Heart left ventricle (tissue), 13 donors: ENCODE data around the gene GSTA5.

Experiments
- POLR2A ChIP-seq, 2 donors: fragments of 450-650 bp; IDR thresholded peaks; one replicate each; pipeline ENCODE4 v1.6.1; 2017; ENCODE audit warnings: antibody characterized with exemption in 2 of 2, mild to moderate bottlenecking in 2 of 2, moderate library complexity in 2 of 2
- TF ChIP-seq, protein P1 (sequence below), 12 donors: fragments of 200-600 bp; sonication (generic) in 4 of 12; IDR thresholded peaks; one replicate each; pipeline versions ENCODE4 v1.5.0 to v1.8.0; 2018 to 2022; ENCODE audit warnings: antibody characterized with exemption in 12 of 12, mild to moderate bottlenecking in 5 of 12
- donor health status: ischemic (EF 13 %, LVEDD 7.1; RV severe dilation, severe dysfunction).
- donor health status: DM: no; HTN: yes; CAD: no.
- donor health status: DM: no; HTN: no; CAD: no.
- donor health status: ischemic (EF 25% LVEDD 6.9; RV normal size, moderate dysfunction).
- donor health status: ischemic (EF 25% LVEDD 5.7; RV mildly dilated, moderate dysfunction).
- donor health status: ischemic (EF 35%, LVEDD 5.7; RV mildly dilated, moderate dysfunction).
- donor health status: nonischemic (EF 11% LVEDD 7.7; RV severe dilation, severe dysfunction).
- donor health status: DM: yes; HTN: yes; CAD: no.
- donor health status: PGD.
- donor health status: ischemic (EF 29% LVEDD 5.4; RV normal size, mild dysfunction).
- donor health status: nonischemic (EF 23%, LVEDD 6.1; RV moderate dilation, normal function).

- TF ChIP-seq, protein P1, sequence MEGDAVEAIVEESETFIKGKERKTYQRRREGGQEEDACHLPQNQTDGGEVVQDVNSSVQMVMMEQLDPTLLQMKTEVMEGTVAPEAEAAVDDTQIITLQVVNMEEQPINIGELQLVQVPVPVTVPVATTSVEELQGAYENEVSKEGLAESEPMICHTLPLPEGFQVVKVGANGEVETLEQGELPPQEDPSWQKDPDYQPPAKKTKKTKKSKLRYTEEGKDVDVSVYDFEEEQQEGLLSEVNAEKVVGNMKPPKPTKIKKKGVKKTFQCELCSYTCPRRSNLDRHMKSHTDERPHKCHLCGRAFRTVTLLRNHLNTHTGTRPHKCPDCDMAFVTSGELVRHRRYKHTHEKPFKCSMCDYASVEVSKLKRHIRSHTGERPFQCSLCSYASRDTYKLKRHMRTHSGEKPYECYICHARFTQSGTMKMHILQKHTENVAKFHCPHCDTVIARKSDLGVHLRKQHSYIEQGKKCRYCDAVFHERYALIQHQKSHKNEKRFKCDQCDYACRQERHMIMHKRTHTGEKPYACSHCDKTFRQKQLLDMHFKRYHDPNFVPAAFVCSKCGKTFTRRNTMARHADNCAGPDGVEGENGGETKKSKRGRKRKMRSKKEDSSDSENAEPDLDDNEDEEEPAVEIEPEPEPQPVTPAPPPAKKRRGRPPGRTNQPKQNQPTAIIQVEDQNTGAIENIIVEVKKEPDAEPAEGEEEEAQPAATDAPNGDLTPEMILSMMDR (IDR thresholded peaks at IDR 0.05): no peak
- TF ChIP-seq POLR2A (IDR thresholded peaks at IDR 0.05): no peak
Observed at GRCh38 chr6:52801188-52801841, 39.3 kb downstream of the GSTA5 start.
